ENCODE measurements around the gene FOXE1.

The FOXE1 gene

GRCh38 chr9:97853056-97853843 lies at the start of gene FOXE1:
Gene FOXE1 (plus strand): TSS chr9:97853226. CDS start chr9:97853915, 689 bp downstream.
- Histone ChIP-seq H3K4me2 (ENCODE audit: low read depth, low read length) (no peak within 1 kb of the TSS), H3K4me3 (ENCODE audit: low read length) (no peak within 1 kb of the TSS), H4K20me1 (ENCODE audit: insufficient read depth, low read length) (no peaks in the 10 kb centered on the region), H3K9me2 (replicated peaks; ENCODE audit: insufficient read depth, low read length) (no peaks in the 10 kb centered on the region), H3K79me2 (ENCODE audit: low read length) (no peaks in the 10 kb centered on the region), H3K4me1 (ENCODE audit: low read length) (no peaks in the 10 kb centered on the region), H3K36me3 (replicated peaks; ENCODE audit: insufficient read depth, low read length) (no peaks in the 10 kb centered on the region), H3F3A (ENCODE audit: insufficient read depth, low read length) (no peaks in the 10 kb centered on the region), H3K9ac (ENCODE audit: low read length) (no peak within 1 kb of the TSS), H3K9me3 (replicated peaks; ENCODE audit: insufficient read depth, low read length) (no peaks in the 10 kb centered on the region), H3K27ac (ENCODE audit: low read length) (no peak within 1 kb of the TSS), H3K27me3 (replicated peaks; ENCODE audit: insufficient read depth, low read length) (peaks cover 60% of the 10 kb centered on the region), H2AFZ (ENCODE audit: low read length) (no peak within 1 kb of the TSS)
- TF ChIP-seq EZH2phosphoT487 (IDR thresholded peaks at IDR 0.05; ENCODE audit: low read length) (no peak), CTCF (IDR thresholded peaks at IDR 0.05; ENCODE audit: low read length) (no peak), EZH2 (optimal IDR thresholded peaks at IDR 0.05; ENCODE audit: low read depth, low read length) (no peak)
- DNase-seq: no peak

- TF ChIP-seq CTCF (IDR thresholded peaks at IDR 0.05; ENCODE audit: low read length) (no peak), EZH2phosphoT487 (IDR thresholded peaks at IDR 0.05; ENCODE audit: low read length) (no peak), EZH2 (optimal IDR thresholded peaks at IDR 0.05; ENCODE audit: low read depth, low read length) (no peak)
- Histone ChIP-seq H3K4me3 (ENCODE audit: low read length) (peak overlapping the region; percentile 70), H3K27me3 (replicated peaks; ENCODE audit: insufficient read depth, low read length) (no peaks in the 10 kb centered on the region), H3K9me3 (replicated peaks; ENCODE audit: insufficient read depth, low read length) (no peaks in the 10 kb centered on the region), H3K4me2 (ENCODE audit: low read depth, low read length) (peak overlapping the region; percentile 90), H3K27ac (ENCODE audit: low read length) (no peak overlapping the region), H3K9ac (ENCODE audit: low read length) (peak overlapping the region; percentile 75), H4K20me1 (ENCODE audit: insufficient read depth, low read length) (no peaks in the 10 kb centered on the region), H3K79me2 (ENCODE audit: low read length) (no peaks in the 10 kb centered on the region), H2AFZ (ENCODE audit: low read length) (peak overlapping the region; percentile 86), H3K4me1 (ENCODE audit: low read length) (peaks cover 5% of the 10 kb centered on the region), H3F3A (ENCODE audit: insufficient read depth, low read length) (no peaks in the 10 kb centered on the region), H3K36me3 (replicated peaks; ENCODE audit: insufficient read depth, low read length) (no peaks in the 10 kb centered on the region), H3K9me2 (replicated peaks; ENCODE audit: insufficient read depth, low read length) (no peaks in the 10 kb centered on the region)
- no peak for DNase-seq
Observed at GRCh38 chr9:97804059-97804365, 49.0 kb upstream of the FOXE1 start.

GRCh38 chr9:97806721-97807120 lies 46.3 kb upstream of the FOXE1 start:
- H3K79me2 ChIP-seq (ENCODE audit: low read length): no peaks in the 10 kb centered on the region
- no peak overlapping the region for H2AFZ ChIP-seq (ENCODE audit: low read length)
- TF ChIP-seq EZH2phosphoT487 (IDR thresholded peaks at IDR 0.05; ENCODE audit: low read length) (no peak), EZH2 (optimal IDR thresholded peaks at IDR 0.05; ENCODE audit: low read depth, low read length) (no peak), CTCF (IDR thresholded peaks at IDR 0.05; ENCODE audit: low read length) (no peak)
- H3K4me1 ChIP-seq (ENCODE audit: low read length): peaks cover 5% of the 10 kb centered on the region
- H3K9me3 ChIP-seq (replicated peaks; ENCODE audit: insufficient read depth, low read length): no peaks in the 10 kb centered on the region
- no peak overlapping the region for H3K9ac ChIP-seq (ENCODE audit: low read length)
- no peak overlapping the region for H3K27ac ChIP-seq (ENCODE audit: low read length)
- no peak overlapping the region for H3K4me3 ChIP-seq (ENCODE audit: low read length)
- H4K20me1 ChIP-seq (ENCODE audit: insufficient read depth, low read length): no peaks in the 10 kb centered on the region
- H3K27me3 ChIP-seq (replicated peaks; ENCODE audit: insufficient read depth, low read length): no peaks in the 10 kb centered on the region
- H3K9me2 ChIP-seq (replicated peaks; ENCODE audit: insufficient read depth, low read length): no peaks in the 10 kb centered on the region
- DNase-seq: no peak
- no peaks in the 10 kb centered on the region for H3F3A ChIP-seq (ENCODE audit: insufficient read depth, low read length)
- H3K36me3 ChIP-seq (replicated peaks; ENCODE audit: insufficient read depth, low read length): no peaks in the 10 kb centered on the region
- H3K4me2 ChIP-seq (ENCODE audit: low read depth, low read length): no peak overlapping the region

Measured in MM.1S (cell line).